ENCODE data around the gene SFTPA1. TPM values are rescaled to one million over a fixed set of nuclear protein-coding genes. Genes with fewer than 3 reads are reported as not detected.
"Not testable (repeated sequence)": the region's sequence is repeated elsewhere in the genome, so short reads cannot be mapped to it uniquely, and the experiment has no call there.

SFTPA1 gene
- total RNA-seq, 1 donor from 2014 or later: not detected

- Mint-ChIP-seq H3K27me3 (peaks cover 7% of the 10 kb centered on the region), H3K4me1 (no peaks in the 10 kb centered on the region), H3K36me3 (ENCODE audit: low read depth) (no peaks in the 10 kb centered on the region), H3K4me3 (no peak overlapping the region), H3K9me3 (no peaks in the 10 kb centered on the region), H3K27ac (no peak overlapping the region)
- TF ChIP-seq CTCF (IDR thresholded peaks at IDR 0.05): no peak
- ChIA-PET POLR2A (no interaction called here), CTCF (no interaction called here)
- ATAC-seq (ENCODE audit: low read depth) (no peak), DNase-seq (no peak)
- intact Hi-C loops (cut with micrococcal nuclease): no loop called here
Observed at GRCh38 chr10:79579361-79579760, 31.4 kb upstream of the SFTPA1 start.

- Mint-ChIP-seq H3K4me3 (no peak overlapping the region), H3K4me1 (no peaks in the 10 kb centered on the region), H3K9me3 (no peaks in the 10 kb centered on the region), H3K36me3 (ENCODE audit: low read depth) (no peaks in the 10 kb centered on the region), H3K27me3 (peaks cover 5% of the 10 kb centered on the region), H3K27ac (no peak overlapping the region)
- TF ChIP-seq CTCF (IDR thresholded peaks at IDR 0.05): no peak
- ATAC-seq (ENCODE audit: low read depth) (no peak), DNase-seq (no peak)
- ChIA-PET POLR2A (no interaction called here), CTCF (no interaction called here)
- intact Hi-C loops (cut with micrococcal nuclease): no loop called here
Observed at GRCh38 chr10:79581044-79581443, 29.7 kb upstream of the SFTPA1 start.

GRCh38 chr10:79582096-79582495 is 28.6 kb upstream of the SFTPA1 start:
- POLR2A ChIA-PET: no interaction called here
- H3K27me3 Mint-ChIP-seq: peaks cover 6% of the 10 kb centered on the region
- intact Hi-C loops (cut with micrococcal nuclease): no loop called here
- no peak for DNase-seq
- TF ChIP-seq CTCF (IDR thresholded peaks at IDR 0.05): no peak
- no peaks in the 10 kb centered on the region for H3K9me3 Mint-ChIP-seq
- H3K4me3 Mint-ChIP-seq: no peak overlapping the region
- no peaks in the 10 kb centered on the region for H3K36me3 Mint-ChIP-seq (ENCODE audit: low read depth)
- no peaks in the 10 kb centered on the region for H3K4me1 Mint-ChIP-seq
- ATAC-seq (ENCODE audit: low read depth): no peak
- CTCF ChIA-PET: no interaction called here
- H3K27ac Mint-ChIP-seq: no peak overlapping the region

- intact Hi-C loops (cut with micrococcal nuclease); DNase-seq; H3K4me1 Mint-ChIP-seq; H3K36me3 Mint-ChIP-seq (ENCODE audit: low read depth); H3K4me3 Mint-ChIP-seq; ATAC-seq (ENCODE audit: low read depth); H3K9me3 Mint-ChIP-seq; POLR2A ChIA-PET; H3K27ac Mint-ChIP-seq; CTCF ChIA-PET; H3K27me3 Mint-ChIP-seq: not testable (repeated sequence)
Observed at GRCh38 chr10:79582954-79583353, 27.8 kb upstream of the SFTPA1 start.

GRCh38 chr10:79583488-79584024 is 27.2 kb upstream of the SFTPA1 start:
- intact Hi-C loops (cut with micrococcal nuclease): no loop called here
- H3K4me3 Mint-ChIP-seq: no peak overlapping the region

More at GRCh38 chr10:79583488-79584024, 27.2 kb upstream of the SFTPA1 start:
- H3K27me3 Mint-ChIP-seq: peaks cover 8% of the 10 kb centered on the region
- ChIA-PET POLR2A (no interaction called here), CTCF (no interaction called here)
- no peaks in the 10 kb centered on the region for H3K4me1 Mint-ChIP-seq
- TF ChIP-seq CTCF (IDR thresholded peaks at IDR 0.05): no peak
- DNase-seq: no peak
- H3K27ac Mint-ChIP-seq: no peak overlapping the region
- no peaks in the 10 kb centered on the region for H3K9me3 Mint-ChIP-seq
- no peak for ATAC-seq (ENCODE audit: low read depth)
- no peaks in the 10 kb centered on the region for H3K36me3 Mint-ChIP-seq (ENCODE audit: low read depth)

Measured in activated B cell treated with CpG ODN at 0.5 μM for 24 hours (primary cell).